Endothelial cell of umbilical vein (primary cell): ENCODE data around the gene PLN. TPM values are rescaled to one million over a fixed set of nuclear protein-coding genes. Genes with fewer than 3 reads are reported as not detected.

ENCODE experiments used
- BruUV-seq: library from RNA; stranded (reverse); fragments of 400-500 nt; replicated peaks from 2 replicates; lab custom pipeline; 2021; lab: Mats Ljungman, UMichigan
- CTCF ChIA-PET: fragments of 300-600, 350-600 bp; sonication (Branson Sonifier 250); formaldehyde crosslinking; loops from one replicate; lab custom pipeline; 2021; ENCODE audit warnings: antibody characterized with exemption, inconsistent platforms; lab: Charles Lee
- POLR2A ChIA-PET: fragments of 300-600, 350-600 bp; sonication (Branson Sonifier 250); formaldehyde crosslinking; loops from one replicate; lab custom pipeline; 2021; ENCODE audit warnings: antibody characterized with exemption, inconsistent platforms; lab: Charles Lee
- DNase-seq: peaks from one replicate; pipeline ENCODE4 v3.0.0-alpha.2; 2011; ENCODE audit warnings: low read depth, low spot score
- FAIRE-seq: peaks from 2 replicates; lab custom pipeline; 2011; peaks lifted over from hg19 to GRCh38; lab: Jason Lieb, UNC
- H2AFZ ChIP-seq: 2 replicates; pipeline ENCODE4 v1.6.0; 2012; ENCODE audit warnings: low read depth, low read length, control low read depth, inconsistent platforms
- H3K27ac ChIP-seq: 2 replicates; pipeline ENCODE4 v1.5.1; 2011; ENCODE audit warnings: low read depth, mild to moderate bottlenecking, control low read depth, low read length, moderate library complexity; ENCODE audit not compliant: insufficient read depth
- H3K27me3 ChIP-seq, 2 experiments: 2 replicates each; pipeline versions ENCODE4 v1.6.0 to v1.6.1; 2011; ENCODE audit warnings: low read length in 2 of 2, mixed read lengths in 1 of 2; ENCODE audit not compliant: control insufficient read depth in 2 of 2, insufficient read depth in 2 of 2
- H3K36me3 ChIP-seq, 2 experiments: 2 replicates in 1 of 2; 3 replicates in 1 of 2; pipeline ENCODE4 v1.5.1; 2011; ENCODE audit warnings: low read length in 2 of 2, mild to moderate bottlenecking in 1 of 2, moderate library complexity in 1 of 2; ENCODE audit not compliant: control insufficient read depth in 2 of 2, insufficient read depth in 2 of 2; ENCODE audit errors: extremely low read depth in 1 of 2
- H3K4me1 ChIP-seq: 3 replicates; pipeline ENCODE4 v1.5.1; 2011; ENCODE audit warnings: mild to moderate bottlenecking, low read length; ENCODE audit not compliant: control insufficient read depth, insufficient read depth; ENCODE audit errors: extremely low read depth
- H3K4me2 ChIP-seq: 2 replicates; pipeline ENCODE4 v1.6.1; 2011; ENCODE audit warnings: low read length, control low read depth, mixed read lengths; ENCODE audit not compliant: insufficient read depth
- H3K4me3 ChIP-seq, 3 experiments: fragments of 200-600 bp in 1 of 3; sonication (generic), shearing (Covaris generic) in 1 of 3; replicated peaks in 1 of 3; 2 replicates each; pipeline ENCODE4 v1.5.1; 2011 to 2016; ENCODE audit warnings: control low read depth in 3 of 3, low read length in 3 of 3, mild to moderate bottlenecking in 2 of 3, inconsistent platforms in 1 of 3, low read depth in 1 of 3, moderate library complexity in 1 of 3; ENCODE audit not compliant: insufficient read depth in 1 of 3
- H3K79me2 ChIP-seq: 2 replicates; pipeline ENCODE4 v1.6.0; 2012; ENCODE audit warnings: low read length, inconsistent platforms; ENCODE audit not compliant: control insufficient read depth, insufficient read depth
- H3K9ac ChIP-seq: replicated peaks from 2 replicates; pipeline ENCODE3; 2011; ENCODE audit warnings: low read length, control low read depth; ENCODE audit not compliant: insufficient read depth; ENCODE audit errors: extremely low read depth
- H3K9me1 ChIP-seq: replicated peaks from 3 replicates; pipeline ENCODE4 v1.6.0; 2011; ENCODE audit warnings: mild to moderate bottlenecking, low read length; ENCODE audit not compliant: control insufficient read depth, insufficient read depth; ENCODE audit errors: extremely low read depth
- H3K9me3 ChIP-seq: replicated peaks from 2 replicates; pipeline ENCODE4 v1.5.1; 2012; ENCODE audit warnings: low read length, inconsistent platforms; ENCODE audit not compliant: control insufficient read depth, insufficient read depth
- H4K20me1 ChIP-seq: replicated peaks from 2 replicates; pipeline ENCODE3; 2011; ENCODE audit warnings: mild to moderate bottlenecking, low read length; ENCODE audit not compliant: control insufficient read depth, insufficient read depth; ENCODE audit errors: extremely low read depth
- EZH2 ChIP-seq: IDR thresholded peaks from 2 replicates; pipeline ENCODE4 v1.6.1; 2012; ENCODE audit warnings: borderline replicate concordance, low read depth, mild to moderate bottlenecking, moderate library complexity, low read length, inconsistent platforms; ENCODE audit not compliant: severe bottlenecking
- FOS ChIP-seq: IDR thresholded peaks from 2 replicates; pipeline ENCODE4 v1.6.1; 2011; ENCODE audit warnings: mild to moderate bottlenecking, low read length, moderate library complexity, borderline replicate concordance; ENCODE audit not compliant: insufficient read depth
- GATA2 ChIP-seq: IDR thresholded peaks from 2 replicates; pipeline ENCODE4 v1.7.0; 2011; ENCODE audit warnings: low read depth, mild to moderate bottlenecking, moderate library complexity, mixed read lengths, low read length; ENCODE audit not compliant: insufficient read length, insufficient read depth
- JUN ChIP-seq: IDR thresholded peaks from 2 replicates; pipeline ENCODE4 v1.6.1; 2011; ENCODE audit warnings: borderline replicate concordance, low read depth; ENCODE audit not compliant: insufficient read length, insufficient read depth
- MYC ChIP-seq: IDR thresholded peaks from one replicate; pipeline ENCODE4 v1.6.1; 2011; ENCODE audit warnings: mild to moderate bottlenecking, low read depth, low read length
- POLR2AphosphoS5 ChIP-seq: IDR thresholded peaks from 2 replicates; pipeline ENCODE4 v1.6.1; 2012; ENCODE audit warnings: low read depth, mild to moderate bottlenecking, control low read depth, low read length, moderate library complexity; ENCODE audit not compliant: insufficient read depth
- dilution Hi-C: fragments of 300-500 bp; cut with MboI; formaldehyde crosslinking; loops from one replicate; pipeline ENCODE4 v1.15.0; 2019; ENCODE audit warnings: low sequenced_read_pairs; ENCODE audit not compliant: extremely low pct_ligation_motif_present
- intact Hi-C: fragments of 100-400 bp; cut with micrococcal nuclease; formaldehyde crosslinking; loops from one replicate; pipeline ENCODE4 v1.10.0; 2022
- polyA plus RNA-seq, 4 experiments: library from polyadenylated mRNA; depleted of rRNA in 3 of 4; stranded (reverse) in 3 of 4; unstranded in 1 of 4; fragments of >200 nt; gene quantifications; 2 replicates each; pipeline versions ENCODE4 v1.2.1 to v1.2.3, GENCODE V29; 2011 to 2012; ENCODE audit warnings: missing spikeins in 1 of 4
- total RNA-seq: library from RNA; stranded (reverse); gene quantifications from 2 replicates; pipeline ENCODE4 v1.2.3, GENCODE V29; 2021
- TF ChIP-seq, protein P1 (sequence below): IDR thresholded peaks from 2 replicates; pipeline ENCODE4 v1.6.1; 2011; ENCODE audit not compliant: insufficient read depth, insufficient read length
- TF ChIP-seq, protein P2 (sequence below), 2 donors: IDR thresholded peaks; 1 replicate in 1 of 2; 2 replicates in 1 of 2; pipeline ENCODE4 v1.5.1; 2011; ENCODE audit warnings: low read length in 2 of 2, mild to moderate bottlenecking in 2 of 2, moderate library complexity in 2 of 2, control low read depth in 1 of 2, inconsistent platforms in 1 of 2, low read depth in 1 of 2; ENCODE audit not compliant: insufficient read depth in 1 of 2; ENCODE audit errors: extremely low read depth in 1 of 2

PLN gene
- total and polyA plus RNA-seq, 2 donors (not counting 3 experiments of a cell fraction or from before 2014, with no cell fraction given), result not detected

DNA sequence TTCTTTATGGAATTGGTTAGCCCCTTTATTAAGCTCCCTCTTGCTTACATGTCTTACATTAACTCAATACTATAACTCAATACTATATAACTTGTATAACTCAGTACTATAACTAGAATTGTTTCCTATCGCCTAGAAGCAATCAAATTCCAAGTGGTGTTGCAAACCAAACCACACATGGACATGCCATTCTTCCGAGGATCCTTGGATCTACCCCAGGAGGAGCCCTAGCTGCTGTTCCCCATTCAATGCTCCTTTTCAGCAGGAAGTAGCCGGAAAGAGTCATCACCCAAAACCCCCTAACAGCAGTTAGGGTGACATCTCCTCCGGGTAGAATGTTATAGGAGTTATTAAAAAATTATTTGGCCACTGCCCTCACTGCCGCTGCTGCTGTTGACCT lies 40.5 kb downstream of the PLN start:
- dilution Hi-C loops, result no loop called here
- no peaks in the 10 kb centered on the region for H3K9me1 ChIP-seq
- TF ChIP-seq JUN (no peak), EZH2 (no peak), FOS (no peak), POLR2AphosphoS5 (no peak), MYC (no peak), GATA2 (no peak)
- TF ChIP-seq, protein P1, sequence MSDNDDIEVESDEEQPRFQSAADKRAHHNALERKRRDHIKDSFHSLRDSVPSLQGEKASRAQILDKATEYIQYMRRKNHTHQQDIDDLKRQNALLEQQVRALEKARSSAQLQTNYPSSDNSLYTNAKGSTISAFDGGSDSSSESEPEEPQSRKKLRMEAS, result no peak
- TF ChIP-seq, protein P2, sequence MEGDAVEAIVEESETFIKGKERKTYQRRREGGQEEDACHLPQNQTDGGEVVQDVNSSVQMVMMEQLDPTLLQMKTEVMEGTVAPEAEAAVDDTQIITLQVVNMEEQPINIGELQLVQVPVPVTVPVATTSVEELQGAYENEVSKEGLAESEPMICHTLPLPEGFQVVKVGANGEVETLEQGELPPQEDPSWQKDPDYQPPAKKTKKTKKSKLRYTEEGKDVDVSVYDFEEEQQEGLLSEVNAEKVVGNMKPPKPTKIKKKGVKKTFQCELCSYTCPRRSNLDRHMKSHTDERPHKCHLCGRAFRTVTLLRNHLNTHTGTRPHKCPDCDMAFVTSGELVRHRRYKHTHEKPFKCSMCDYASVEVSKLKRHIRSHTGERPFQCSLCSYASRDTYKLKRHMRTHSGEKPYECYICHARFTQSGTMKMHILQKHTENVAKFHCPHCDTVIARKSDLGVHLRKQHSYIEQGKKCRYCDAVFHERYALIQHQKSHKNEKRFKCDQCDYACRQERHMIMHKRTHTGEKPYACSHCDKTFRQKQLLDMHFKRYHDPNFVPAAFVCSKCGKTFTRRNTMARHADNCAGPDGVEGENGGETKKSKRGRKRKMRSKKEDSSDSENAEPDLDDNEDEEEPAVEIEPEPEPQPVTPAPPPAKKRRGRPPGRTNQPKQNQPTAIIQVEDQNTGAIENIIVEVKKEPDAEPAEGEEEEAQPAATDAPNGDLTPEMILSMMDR (IDR thresholded peaks at IDR 0.05; ENCODE audit: extremely low read depth in 1 of 2, insufficient read depth in 1 of 2, low read depth in 1 of 2, low read length in 2 of 2), result no peak
- no peak overlapping the region for H2AFZ ChIP-seq
- H3K4me1 ChIP-seq, result peaks cover 9% of the 10 kb centered on the region
- no TSS peak for BruUV-seq
- H3K9ac ChIP-seq, result no peak overlapping the region
- H3K36me3 ChIP-seq, result no peaks in the 10 kb centered on the region
- no peaks in the 10 kb centered on the region for H3K9me3 ChIP-seq
- intact Hi-C loops, result no loop called here
- H3K79me2 ChIP-seq, result peaks cover 9% of the 10 kb centered on the region
- H3K4me3 ChIP-seq, result no peak overlapping the region
- H4K20me1 ChIP-seq, result no peaks in the 10 kb centered on the region
- no peak for FAIRE-seq
- H3K27ac ChIP-seq, result no peak overlapping the region
- no peak for DNase-seq
- CTCF ChIA-PET, result interaction anchor here (1.8 kb wide), 1 partner anchor 8 kb away, joined by 5 read pairs; no protein-coding TSS in a partner anchor
- POLR2A ChIA-PET, result no interaction called here
- no peaks in the 10 kb centered on the region for H3K27me3 ChIP-seq
- H3K4me2 ChIP-seq, result no peak overlapping the region
